ENCODE measurements around the gene VDR.
"Not testable (repeated sequence)": the region's sequence is repeated elsewhere in the genome, so short reads cannot be mapped to it uniquely, and the experiment has no call there.

The VDR gene

GRCh38 chr12:47843226-47843980 lies 61.4 kb downstream of the VDR start:
- no peak for DNase-seq

- not testable (repeated sequence) for DNase-seq
Observed at GRCh38 chr12:47842543-47842942, 62.3 kb downstream of the VDR start.

- DNase-seq = no peak
Observed at GRCh38 chr12:47841910-47842309, 62.9 kb downstream of the VDR start.

DNA sequence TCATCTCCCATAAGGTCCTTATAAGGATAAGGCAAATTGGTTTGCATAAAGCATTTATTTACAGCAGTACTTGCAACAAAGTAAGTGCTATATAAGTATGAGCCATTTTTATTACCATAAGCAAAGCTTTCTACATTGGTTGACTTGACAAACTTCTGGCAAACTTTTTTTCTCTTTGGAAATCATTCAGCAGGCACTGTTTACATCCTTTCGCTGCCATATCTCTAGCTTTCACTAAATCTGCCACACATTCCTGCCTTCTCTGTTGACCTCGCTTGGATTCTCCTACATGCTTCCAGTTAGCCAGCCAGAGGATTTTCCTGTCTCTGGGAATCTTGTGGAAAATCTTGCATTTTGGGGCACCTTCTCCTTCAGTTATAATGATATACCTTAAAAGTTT lies 63.3 kb downstream of the VDR start:
- no peak for DNase-seq

DNA sequence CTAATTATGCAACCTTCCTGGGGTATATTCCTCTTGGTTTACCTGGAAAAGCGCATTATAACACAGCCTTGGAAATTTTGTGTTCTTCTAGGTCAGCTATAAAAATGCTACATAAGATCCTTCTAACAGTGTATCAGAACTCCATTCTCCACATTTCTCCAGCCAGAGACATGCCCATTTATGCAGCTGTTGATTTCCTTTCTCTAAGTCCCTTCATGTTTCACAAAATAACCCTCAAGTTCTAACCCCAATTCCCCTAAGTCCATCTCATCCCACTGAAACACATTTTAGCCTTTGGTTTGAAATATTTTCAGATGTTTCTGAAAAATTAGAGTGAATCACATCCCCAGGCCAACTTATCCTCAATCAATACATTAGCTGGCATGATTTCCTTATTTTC lies 64.2 kb downstream of the VDR start:
- no peak for DNase-seq

GRCh38 chr12:47839214-47839876 lies 65.4 kb downstream of the VDR start:
- DNase-seq = no peak

DNA sequence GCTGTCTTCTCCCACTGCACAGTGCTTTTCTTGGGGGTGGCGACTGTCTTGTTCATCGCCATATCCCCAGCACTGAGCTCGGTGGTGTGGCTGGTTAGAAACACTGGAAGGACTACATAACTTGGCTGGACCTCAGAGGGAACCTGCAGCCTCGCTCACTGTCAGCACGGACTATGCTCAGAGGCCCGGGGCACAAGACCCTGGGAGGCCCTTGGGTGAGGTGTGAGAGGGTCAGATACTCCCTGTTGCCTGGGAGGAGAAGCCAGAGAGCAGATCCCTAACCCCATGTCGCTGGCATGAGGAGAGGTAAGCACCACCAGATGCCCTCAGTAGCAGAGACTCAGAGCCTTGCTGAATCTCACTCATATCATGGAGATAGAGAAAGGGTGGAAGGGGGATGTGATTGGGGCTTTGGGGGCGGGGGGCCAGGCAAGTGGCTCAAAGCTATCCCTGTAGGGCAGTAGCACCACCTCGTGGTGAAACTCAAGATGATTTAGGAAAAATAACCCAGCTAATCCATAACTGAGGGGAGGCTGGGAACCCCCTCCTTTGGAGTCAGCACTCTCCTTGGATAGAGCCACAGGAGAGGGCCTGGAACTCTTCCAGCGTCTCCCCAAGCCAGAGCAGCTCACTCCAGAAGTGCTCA lies 66.4 kb downstream of the VDR start:
- peak; percentile 75 for DNase-seq

DNA sequence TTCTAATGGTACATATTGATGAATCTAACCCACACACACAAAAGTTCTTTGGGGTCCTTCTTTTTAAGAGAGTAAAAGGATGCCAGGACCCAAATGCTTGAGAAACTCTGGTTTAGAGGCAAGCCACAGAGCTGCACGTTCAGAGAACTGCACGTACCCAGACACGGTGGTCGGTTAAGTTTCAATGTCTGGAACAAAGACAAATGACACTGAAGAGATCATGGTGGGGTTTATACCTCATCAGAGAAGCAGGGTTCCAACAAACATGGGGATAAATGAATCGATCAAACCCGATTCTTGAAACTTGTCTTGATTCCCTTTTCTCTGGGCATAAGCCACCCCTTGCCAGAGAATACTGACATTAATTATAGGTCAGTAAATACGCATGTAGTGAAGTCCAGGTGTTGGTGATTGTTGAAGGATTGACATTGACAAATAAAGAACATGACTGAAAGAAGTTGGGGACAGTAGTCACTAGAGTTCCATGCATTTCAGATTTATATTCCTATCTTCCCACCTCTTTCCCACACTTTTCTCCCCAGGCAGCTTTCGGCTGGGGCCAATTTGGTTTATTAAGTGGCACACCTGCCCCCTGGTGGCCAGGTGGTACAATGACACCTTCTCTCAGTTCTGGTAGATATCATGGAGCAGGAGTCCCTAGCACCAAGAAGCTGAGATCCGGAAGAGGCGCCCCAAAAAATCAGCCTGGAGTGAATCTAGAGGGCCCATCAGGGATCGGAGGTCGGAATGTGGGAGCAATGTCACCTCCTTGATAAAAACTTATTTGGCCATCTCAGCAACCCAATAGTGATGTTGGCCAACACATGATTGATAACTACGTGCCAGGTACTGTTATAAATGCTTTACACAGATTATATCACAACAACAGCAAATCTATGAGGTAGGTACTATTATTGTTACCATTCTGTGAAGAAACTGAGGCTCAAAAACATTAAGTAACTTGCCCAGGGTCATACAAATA lies 67.3 kb downstream of the VDR start:
- DNase-seq = peak; percentile 89

DNA sequence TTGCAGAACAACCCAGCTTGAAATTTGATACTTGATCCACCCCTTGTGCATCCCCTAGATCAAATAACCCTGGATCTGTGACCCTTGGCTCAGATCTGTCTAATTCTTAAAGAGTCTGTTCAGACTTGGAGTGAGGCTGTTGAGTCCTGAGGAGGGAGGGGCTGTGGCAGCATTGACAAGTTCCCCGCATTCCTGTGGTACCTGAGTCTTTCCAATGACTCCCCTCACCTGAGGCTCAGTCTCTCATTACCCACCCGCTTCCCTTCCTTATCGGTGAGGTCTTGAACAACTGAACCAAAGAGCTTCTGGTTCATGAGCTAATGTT lies 69.0 kb downstream of the VDR start:
- no peak for DNase-seq

GRCh38 chr12:47835006-47835830 lies 69.6 kb downstream of the VDR start:
- peak; percentile 59 for DNase-seq

GRCh38 chr12:47834199-47834903 lies 70.4 kb downstream of the VDR start:
- DNase-seq = peak; percentile 64

DNA sequence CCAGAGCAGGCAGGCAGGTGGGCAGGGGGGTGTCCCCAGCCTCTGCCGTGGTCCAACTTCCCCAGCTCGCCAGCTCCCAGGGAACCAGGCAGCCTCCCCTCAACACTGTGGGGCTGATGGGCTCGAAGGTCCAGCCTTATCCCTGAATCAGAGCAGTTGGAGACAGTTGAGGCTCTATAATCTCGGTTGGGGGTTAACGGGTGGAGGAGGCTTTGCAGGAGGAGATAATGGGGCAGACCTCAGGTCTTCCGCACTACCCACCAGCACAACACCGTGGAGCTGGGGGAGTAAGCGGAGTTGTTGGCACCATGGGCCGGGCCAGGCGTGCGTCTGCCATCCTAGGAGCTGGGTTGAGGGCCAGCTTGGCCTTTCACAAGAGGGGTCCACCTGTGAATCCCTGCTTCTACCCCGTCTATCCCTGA lies 71.2 kb downstream of the VDR start:
- DNase-seq = no peak

DNA sequence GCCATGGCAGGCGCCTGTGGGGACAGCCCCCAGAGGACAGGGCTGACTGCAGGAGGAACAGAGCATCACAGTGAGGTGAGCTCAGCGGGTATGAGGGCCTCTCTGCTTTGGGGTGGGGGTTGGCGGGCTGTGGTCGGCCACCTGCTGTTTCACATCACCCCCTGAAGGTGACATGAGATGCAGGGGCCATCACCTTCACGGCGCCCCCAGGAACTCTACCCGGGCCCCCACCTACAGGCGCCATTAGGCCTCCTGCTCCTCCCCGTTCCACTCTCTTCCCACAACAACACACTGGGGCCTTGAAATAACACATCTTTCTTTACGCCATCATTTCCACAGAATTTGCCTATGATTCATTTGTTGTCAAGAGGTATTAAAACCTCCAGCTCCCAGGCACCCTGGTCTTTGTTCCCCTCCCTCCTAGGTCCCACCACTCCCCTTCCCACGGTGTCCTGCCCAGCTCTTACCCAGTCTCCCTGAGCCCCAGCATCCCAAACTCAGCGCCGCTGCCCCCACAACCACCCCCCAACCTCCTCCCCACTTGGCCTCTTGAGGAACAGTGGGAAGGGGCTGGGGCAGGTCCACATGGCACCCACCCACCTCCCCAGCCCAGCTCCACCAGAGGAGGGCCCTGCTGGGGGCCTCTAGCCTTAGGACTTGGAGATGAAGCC lies 72.4 kb downstream of the VDR start:
- DNase-seq = peak; percentile 83

DNA sequence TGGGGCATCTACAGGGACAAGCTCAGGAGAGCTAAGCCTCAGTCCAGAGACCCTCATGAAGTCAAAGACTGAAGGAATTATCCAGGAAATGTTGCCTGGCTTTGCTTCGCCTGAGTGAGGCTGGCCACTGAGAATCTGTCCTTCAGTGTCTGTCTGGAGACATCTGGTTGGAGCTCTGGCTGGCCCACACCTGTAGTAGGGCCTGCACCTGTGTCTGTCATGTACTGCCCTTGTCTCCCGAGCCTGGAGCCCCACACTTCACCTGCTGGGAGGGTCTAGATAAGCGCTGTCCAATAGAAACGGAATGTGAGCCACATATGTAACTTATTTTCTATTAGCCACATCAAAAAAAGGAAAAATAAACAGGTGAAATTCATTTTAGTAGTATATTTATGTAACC lies 75.2 kb downstream of the VDR start:
- DNase-seq = no peak

- DNase-seq = peak; percentile 60
Observed at GRCh38 chr12:47828976-47829482, 75.8 kb downstream of the VDR start.

DNA sequence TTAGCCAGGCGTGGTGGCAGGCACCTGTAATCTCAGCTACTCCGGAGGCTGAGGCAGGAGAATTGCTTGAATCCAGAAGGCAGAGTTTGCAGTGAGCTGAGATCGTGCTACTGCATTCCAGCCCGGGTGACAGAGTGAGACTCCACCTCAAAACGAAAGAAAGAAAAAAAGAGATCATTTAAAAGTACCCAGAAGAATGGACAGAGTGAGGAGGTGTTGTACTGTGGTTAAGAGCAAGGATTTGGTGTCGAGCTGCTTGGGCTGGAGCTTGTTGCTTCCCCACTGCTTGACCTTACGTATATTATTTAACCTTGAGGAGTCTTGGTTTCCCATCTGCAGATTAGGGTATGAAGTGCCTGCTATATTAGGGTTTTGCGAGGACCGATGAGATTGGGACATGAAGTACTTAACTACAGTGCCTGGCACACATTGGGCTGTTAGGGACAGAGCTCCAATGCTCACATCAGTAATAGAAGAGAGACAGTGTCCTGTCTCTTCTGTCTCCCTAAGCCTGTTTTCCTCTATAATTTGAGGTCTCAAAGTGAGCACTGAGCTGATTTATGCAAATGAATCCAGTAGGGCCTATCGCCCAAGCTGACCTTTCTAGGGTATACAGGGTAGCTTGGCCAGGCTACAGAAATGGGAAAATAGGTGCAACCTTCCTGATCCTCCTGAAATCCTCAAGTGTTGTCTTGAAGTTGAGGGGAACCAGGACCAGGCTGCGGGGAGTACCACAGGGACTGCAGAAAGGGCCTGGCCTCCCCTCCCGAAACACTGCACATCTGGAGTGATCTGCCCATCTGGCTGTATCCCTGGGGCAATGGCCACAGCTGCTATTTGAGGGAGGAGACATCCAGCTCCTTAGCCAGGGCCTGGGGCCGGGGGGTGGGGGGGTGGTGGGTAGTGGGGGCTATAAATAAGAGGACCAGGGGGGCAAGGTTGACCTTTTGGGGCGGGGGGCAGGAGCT lies 76.5 kb downstream of the VDR start:
- DNase-seq = no peak

DNA sequence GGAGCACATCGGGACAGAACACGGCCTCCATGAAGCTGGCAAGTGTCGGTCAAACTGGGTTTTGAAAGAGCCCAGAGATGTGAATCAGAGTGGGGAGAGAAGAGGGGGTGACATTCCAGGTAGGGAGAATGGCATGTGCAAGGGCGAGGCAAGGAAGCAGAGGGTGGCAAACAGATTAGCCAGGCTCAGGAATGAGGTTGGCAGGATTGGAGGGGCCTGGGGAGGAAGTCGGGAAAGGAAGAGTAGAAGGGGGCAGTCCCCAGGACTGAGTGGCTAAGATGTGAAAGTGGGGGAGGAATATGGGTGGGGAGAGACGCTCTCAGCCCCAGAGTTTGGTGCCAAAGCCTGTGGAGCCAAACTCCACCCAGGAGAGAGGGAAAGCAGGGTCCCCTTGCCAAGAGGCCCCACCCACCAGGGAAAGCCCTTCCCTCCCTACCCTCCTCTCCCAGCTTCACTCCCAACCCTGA lies 79.6 kb downstream of the VDR start:
- no peak for DNase-seq

GRCh38 chr12:47824635-47825034 lies 80.2 kb downstream of the VDR start:
- DNase-seq = no peak

GRCh38 chr12:47824198-47824597 lies 80.6 kb downstream of the VDR start:
- DNase-seq = no peak
